HG03520 (cell line): ENCODE measurements around the gene MGAT5B.

Source experiments
- ATAC-seq: cut with Tn5 transposase; IDR thresholded peaks from one replicate; pipeline ENCODE4 v1.9.1; 2021; ENCODE audit warnings: mild to moderate bottlenecking, moderate library complexity; ENCODE audit not compliant: unreplicated experiment

Gene MGAT5B

DNA sequence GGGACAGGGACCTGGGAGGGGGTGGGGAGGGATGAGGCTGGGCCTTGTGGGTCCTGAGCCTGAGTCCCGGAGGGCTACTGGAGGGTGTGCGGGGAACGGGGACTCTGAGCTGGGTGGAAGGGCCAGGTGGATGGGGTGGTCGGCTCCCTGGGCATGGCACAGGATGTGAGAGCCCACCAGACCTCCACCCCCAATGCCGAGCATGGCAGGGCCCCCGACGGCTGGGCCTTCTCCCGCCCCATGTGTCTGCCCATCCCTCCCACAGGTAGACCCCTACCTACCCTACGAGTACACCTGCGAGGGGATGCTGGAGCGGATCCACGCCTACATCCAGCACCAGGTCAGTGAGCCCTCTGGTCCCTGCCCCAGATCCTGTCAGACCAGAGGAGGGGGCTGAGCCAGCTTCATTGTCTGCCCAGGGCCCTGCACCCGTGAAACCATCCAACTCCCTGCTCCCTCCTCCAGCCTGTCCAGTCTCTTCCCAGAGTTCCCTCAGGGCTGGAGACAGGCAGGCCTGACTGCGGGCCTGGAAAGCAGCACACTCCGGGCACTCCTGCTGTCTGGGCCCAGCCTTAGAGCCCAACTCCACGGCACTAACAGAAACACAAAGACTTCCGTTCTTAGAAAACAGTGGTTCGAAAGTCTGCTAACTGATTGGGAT, 78.0 kb downstream of the MGAT5B start:
- ATAC-seq, result no peak

DNA sequence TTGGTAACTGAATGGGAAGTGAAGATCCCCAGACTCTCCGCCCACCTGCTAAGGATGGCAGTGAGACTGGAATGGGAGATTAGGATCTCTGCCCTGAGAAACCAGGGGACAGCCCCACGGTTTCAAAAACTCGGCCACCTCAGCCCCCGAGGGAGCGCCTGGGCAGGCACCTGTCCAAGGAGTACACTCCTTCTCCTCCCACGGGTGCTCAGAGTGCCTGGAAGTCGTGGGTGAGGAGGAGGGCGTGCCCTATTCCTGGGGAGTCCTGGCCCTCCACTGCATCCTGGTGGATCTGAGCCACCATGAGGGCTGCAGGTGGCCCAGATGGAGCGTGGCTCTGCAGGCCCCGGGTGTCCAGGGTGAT, 78.5 kb downstream of the MGAT5B start:
- ATAC-seq, result no peak

DNA sequence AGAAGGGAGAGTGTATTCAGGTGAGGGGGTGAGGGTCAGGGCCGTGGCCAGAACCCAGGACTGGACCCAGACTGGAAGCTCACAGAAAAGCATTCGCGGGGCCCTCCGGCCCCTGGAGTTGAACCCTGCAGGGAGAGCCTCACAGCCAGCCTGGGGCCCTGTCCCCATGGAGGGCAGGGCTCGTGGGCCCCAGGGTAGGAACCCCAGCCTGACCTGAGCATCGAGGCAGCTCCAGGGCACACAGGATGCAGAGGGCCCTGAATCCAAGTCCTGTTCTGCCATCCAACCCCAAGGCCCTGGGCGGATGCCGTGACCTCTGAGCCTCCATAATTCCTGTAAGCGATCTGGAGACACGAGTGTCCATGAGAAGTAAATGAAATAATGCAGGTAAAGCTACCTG, 79.1 kb downstream of the MGAT5B start:
- ATAC-seq, result no peak

DNA sequence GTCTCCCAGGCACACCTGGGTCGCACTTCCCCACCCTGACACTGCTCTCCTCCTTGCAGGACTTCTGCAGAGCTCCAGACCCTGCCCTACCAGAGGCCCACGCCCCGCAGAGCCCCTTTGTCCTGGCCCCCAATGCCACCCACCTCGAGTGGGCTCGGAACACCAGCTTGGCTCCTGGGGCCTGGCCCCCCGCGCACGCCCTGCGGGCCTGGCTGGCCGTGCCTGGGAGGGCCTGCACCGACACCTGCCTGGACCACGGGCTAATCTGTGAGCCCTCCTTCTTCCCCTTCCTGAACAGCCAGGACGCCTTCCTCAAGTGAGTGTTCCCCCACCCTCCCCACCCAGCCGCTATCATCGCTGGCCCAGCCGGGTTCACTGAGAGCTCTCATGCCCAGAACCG, 79.6 kb downstream of the MGAT5B start:
- ATAC-seq, result no peak

DNA sequence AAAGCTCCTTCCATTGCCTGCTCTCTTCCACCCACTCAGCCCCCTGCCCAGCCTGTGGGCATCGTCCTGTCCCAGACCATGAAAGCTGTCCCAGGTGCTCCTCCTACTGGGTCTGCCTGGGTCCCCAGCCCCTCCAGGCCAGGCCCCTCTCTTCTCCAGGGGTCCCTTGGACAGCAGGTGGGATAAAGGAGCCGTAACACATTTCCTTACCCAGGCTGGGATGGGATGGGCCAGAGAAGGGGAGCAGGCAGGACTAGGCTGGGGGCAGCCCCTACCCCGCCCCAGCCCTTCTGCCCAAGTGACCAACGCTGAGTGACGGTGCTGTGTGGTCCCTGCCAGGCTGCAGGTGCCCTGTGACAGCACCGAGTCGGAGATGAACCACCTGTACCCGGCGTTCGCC, 80.1 kb downstream of the MGAT5B start:
- no peak for ATAC-seq

DNA sequence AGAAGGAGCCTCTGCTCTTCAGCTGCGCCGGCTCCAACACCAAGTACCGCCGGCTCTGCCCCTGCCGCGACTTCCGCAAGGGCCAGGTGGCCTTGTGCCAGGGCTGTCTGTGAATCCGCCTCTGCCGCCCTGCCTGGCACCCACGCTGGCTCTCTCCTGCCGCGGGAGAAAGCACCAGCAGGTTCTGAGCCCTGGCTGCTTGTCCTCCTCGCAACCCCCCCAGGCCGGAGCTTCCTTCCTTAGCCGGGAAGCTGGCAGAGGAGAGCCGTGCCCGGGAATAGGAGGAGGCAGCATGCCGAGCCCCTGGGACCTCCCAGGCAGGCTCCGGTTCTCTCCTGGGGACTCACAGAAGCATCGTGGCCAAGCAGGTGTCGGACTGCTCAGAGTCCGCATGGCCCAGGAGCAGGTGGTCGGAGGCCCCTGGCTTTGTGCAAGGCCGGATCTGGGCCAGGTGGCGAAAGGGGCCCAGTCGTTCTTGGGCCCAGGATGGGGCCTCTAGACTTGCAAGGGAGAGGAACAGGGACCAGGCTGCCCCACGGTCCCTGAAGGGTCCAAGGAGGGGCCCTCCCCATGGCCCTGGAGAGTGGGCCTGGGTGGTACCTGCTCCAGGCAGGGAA, 80.6 kb downstream of the MGAT5B start:
- no peak for ATAC-seq

DNA sequence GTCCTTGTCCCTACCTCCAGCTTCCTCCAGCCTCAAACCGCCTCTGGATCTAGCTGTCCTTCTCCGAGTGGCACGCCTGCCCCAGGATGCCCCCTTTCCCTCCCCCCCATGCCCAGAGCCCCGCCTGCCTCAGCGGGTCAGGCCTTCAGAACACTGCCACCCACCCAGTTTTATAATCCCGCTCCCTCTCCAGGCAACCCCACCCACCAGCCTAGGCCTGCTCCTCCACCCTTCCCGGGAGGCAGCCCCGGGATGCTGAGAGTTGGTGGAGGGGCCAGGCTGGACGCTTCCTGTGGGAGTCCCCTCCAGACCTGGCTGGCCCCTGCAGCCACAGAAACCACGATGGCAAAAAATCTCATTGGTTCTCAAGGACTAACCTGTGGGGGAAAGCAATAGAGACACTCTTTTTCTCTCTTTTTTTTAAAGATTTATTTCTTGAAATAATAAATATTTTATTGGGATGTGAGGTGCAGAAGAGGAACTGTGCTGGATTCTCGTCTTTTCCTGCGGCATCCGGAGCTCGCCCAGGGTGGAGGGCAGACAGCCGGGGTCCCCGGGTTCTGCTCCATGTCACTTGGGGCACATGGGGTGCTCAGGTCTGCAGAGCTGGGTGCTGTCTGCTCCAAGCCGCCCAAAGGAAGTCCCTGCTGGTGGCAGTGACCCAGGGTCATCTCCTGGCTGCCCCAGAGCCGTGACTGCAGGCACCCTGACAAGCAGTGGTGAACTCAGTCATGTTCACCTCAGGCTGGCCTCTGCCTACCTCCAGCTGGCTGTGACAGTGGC, 81.9 kb downstream of the MGAT5B start:
- no peak for ATAC-seq

DNA sequence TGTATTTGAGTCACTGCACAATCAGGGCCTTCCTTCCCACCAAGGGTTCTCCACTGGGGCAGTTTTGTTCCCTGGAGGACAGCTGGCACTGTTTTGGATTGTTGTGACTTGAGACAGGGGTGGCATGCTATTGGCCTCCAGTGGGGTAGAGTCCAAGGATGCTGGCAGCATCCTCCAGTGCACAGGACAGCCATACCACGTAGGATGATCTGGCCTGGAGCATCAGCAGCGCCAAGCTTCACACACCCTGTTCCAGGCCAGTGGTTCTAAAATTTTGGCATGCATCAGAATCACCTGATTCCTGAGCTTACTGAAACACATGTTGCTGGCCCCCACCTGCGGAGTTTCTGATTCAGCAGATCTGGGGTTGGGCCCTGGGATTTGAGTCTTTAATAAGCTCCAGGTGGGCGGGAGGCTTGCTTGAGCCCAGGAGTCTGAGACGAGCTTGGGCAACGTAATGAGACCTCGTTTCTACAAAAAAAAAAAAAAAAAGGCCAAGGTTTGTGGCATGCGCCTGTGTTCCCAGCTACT, 83.2 kb downstream of the MGAT5B start:
- no peak for ATAC-seq

DNA sequence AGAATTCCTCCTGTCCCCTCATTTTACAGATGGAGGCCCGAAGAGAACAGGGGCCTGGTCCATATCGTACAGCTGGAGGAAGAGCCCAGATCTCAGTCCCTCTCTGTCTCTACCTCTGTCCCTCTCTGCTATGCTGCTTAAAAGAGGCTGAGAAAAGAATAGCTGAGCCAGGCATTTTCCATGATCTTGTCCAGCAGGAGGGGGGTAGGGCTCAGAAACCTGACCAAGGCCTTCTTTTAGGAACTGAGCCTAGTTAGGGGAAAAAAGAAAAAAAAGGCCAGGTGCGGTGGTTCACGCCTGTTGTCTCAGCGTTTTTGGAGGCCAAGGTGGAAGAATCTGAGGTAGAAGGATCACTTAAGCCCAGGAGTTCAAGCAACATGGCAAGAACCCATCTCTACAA, 84.2 kb downstream of the MGAT5B start:
- no peak for ATAC-seq

DNA sequence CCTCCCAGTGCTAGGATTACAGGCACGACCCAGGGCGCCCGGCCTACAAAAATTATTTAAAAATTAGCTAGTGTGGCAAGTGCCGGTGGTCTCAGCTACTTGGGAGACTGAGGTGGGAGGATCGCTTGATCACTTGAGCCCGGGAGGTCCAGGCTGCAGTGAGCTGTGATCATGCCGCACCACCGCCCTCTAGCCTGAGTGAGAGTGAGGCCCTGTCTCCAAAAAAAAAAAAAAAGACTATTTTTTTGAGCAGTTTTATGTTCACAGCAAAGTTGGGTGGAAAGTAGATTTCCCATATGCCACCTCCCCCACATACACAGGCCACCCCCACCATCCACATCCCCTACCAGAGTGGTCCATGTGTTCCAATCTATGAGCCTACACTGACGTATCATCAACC, 84.9 kb downstream of the MGAT5B start:
- ATAC-seq, result no peak

DNA sequence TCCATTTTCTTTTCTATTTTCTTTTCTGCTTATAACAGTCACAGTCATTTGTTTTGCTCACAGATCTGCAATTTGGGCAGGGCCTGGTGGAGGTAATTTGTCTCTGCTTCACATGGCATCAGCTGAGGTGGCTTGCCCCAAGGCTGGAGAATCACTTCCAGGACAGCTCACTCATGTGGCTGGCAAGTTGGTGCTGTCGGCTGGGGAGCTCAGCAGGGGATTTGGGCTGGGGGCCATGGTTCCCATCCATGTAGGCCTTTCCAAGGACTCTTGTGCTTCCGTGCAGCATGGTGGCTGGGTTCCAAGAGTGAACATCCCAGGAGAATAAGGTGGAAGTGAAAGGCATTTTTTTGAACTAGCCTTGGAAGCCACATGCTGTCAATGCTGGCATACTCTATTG, 85.7 kb downstream of the MGAT5B start:
- ATAC-seq, result no peak

DNA sequence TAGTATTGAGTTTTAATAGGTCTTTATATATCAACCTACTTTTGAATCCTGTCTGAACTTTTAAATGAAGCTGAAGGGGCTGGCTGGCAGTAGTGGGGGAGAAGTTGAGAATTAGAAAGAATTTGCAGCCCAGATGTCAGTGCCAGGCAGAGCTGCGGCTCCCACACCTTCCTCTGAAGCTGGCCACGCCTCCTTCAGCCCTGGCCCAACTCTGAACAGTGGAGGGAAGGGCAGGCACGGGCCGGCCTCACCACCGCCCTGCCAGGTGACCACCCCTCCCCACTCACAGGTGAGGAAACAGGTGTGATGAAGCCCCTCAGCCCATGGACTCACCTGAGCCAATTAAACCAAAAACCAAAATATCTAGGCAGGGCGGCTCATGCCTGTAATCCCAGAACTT, 87.0 kb downstream of the MGAT5B start:
- no peak for ATAC-seq

DNA sequence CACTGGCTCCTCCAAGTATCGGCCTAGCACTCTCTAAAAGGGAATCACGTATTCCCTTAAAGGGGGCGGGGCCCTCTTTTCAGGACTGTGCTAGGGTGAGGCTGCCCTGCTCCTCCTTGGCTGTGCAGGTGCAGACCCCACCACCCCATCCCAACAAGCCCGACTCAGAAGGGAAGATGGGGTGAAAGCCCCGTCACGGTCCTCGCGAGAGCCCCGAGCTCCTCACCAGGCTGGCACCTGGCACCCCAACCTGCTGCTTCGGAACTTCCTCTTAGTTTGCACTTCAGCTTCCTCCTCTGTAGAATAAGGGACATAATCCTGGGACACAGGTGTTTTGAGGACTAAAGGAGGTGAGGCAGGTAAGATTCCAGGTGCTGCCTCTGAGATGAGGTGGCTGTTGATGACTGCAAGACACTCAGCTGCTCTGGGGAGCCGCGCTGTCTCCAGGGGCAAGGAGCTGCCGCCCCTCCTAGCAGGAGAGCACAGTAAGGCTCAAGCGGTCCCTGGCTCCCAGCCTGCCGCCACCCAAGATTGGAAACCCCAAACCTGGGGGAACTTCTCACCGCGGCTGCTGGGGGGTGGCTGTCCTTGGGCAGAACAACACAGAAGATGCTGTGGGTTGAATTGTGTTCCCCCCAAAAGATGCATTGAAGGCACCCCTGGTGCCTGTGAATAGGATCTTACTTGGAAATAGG, 88.8 kb downstream of the MGAT5B start:
- no peak for ATAC-seq

DNA sequence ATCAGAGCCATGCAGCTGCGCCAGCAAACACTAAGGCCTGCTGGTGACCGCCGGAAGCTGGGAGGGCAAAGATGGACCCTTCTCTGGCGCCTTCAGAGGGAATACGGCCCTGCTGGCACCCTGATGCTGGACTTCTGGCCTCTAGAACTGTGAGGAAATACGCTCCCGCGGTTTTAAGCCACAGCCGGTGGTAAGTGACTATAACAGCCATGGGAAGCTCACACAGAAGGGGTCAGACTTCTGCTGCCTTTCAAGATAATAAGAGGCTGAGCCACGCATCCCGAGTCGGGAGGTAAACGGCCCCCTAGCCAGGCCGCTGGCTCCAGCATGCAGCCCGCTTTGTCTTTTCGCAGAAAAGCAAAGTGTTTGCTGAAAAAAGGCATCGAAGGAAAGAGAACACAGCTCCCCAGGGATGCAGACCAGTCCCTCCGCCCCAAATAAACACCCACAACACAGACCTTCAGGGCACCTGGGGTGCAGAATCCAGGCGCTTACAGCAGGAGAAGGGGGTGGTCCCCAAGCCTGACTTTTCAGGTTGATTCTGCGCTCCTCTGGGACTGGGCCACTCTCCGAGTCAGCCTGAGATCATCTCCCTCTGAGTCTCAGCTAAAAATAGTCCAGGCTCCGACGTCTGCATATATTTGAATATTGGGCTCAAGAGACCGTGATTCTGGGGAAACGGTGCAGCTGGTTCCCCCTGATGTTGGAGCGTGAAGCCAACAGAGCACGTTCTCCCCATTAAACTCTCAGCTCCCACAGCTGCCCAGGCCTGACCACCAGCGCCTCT, 89.7 kb downstream of the MGAT5B start:
- ATAC-seq, result no peak

DNA sequence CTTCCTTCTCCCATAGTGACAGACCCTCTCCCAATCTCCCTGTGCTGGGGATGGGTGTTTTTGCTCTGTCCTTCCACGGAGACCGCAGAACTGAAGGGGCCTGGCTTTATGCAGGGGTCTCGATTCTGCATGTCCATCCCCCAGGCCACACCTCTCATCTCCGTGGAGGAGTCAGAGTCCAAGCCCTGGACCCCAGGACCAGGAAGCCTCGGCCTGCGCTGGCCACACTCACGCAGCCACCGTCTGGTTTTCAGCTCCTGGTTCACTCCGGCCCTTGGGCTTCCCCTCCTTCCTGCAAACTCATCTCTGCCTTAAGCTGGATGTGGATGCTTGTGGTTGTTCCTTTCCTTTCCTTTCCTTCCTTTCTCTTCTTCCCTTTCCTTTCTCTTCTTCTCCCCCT, 90.8 kb downstream of the MGAT5B start:
- no peak for ATAC-seq

DNA sequence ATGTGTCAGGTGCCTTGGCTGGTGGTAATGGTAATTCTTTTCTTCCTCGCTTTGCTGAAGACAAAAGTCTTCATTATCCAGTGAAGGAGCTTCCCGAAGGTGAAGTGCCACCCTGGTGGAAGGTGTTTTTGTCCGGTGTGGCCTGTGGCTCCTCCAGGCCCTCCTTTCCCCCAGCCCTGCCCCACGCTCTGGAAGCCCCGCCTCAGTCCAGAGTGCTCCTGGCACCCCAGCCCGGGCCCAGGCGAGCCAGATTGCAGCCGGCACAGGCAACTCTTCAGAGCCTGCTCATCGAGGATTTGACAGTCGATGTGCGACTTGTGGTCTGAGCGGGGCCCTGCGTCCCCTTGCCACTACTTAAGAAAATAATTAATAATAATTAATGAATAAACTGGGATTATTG, 93.7 kb downstream of the MGAT5B start:
- no peak for ATAC-seq

DNA sequence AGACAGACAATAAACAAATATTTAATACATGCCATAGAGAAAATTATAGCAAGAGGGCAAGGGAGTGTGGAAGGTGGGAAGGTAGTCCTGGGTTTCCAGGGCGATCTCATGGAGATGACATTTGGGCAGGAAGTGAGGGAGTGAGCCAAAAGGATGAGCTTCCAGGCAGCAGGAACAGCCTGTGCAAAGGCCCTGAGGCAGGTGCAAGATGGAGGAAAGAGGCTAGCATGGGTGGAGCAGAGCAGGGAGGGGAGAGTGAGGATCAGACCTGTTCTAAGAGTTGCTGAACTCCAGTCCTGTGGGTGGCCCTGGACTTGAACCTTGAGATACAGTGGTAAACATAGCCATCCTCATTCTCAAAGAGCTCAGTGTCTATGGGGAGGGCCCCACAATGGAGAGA, 94.7 kb downstream of the MGAT5B start:
- ATAC-seq, result no peak

DNA sequence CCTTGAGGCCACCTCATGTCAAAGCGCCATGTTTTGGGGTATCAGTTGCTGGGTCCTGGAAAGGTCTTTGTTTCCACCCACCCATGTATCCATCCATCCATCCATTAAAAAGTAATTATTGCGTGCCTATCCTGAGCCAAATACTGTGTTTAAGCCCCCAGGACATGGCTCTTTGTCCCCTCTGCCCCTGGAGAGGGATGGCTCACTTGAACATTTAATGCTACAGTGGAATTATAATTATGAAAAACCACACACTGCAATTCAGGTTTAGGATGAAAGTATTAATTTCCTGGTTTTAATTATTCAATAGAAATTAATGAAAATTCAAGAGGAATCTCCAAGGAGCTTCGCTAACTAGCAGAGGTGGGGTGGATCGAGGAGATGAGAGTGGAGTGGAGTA, 97.8 kb downstream of the MGAT5B start:
- ATAC-seq, result no peak

DNA sequence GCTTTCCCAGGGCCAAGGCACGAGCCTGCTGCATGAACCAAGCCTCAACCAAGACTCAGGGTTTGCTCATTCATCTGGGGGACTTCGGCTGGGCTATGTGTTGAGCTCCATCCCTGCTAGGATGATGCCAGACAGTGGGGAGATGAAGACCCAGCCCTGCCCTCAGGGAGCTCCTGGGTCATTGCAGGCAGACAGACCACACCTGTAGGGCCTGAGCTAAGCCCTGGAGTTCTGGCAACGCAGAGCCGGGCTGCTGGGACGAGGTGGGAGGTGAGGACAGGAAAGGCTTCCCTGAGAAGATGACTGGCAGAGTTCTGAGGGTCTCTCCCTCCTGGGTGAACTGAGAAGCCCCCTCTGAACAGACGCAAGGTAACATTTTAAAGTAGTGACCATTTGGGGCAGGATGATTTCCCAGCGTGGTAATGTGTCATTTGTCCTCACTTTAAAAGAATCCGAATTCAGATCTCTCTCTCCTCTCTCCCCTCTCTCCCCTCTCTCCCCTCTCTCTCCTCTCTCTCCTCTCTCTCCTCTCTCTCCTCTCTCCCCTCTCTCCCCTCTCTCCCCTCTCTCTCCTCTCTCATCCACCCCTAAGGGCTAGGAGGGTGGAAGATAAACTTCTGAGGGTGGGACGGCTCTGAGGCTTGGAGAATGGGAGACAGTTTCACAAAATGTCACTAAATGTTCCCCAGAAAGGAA, 98.4 kb downstream of the MGAT5B start:
- ATAC-seq, result no peak

DNA sequence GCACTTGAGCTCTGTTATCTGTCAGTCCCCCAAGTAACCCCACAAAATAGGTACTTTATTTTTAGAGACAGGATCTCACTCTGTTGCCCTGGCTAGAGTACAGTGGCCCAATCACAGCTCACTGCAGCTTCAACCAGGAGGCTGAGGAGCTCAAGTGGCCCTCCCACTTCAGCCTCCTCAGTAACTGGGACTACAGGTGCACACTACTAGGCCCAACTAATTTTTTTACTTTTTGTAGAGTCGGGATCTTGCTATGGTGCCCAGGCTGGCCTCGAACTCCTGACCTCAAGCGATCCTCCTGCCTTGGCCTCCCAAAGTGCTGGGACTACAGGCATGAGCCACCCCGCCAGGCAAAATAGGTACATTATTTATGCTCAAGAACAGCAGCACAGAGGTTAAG, 99.6 kb downstream of the MGAT5B start:
- ATAC-seq, result no peak
